ENCODE results near the gene KLRC2.
A peak's percentile ranks its signal among the peaks of the same experiment; 100 is the strongest.
"Not testable (repeated sequence)": the region's sequence is repeated elsewhere in the genome, so short reads cannot be mapped to it uniquely, and the experiment has no call there.

Gene KLRC2

GRCh38 chr12:10404798-10405197 is 31.0 kb downstream of the KLRC2 start:
- DNase-seq = no peak

- DNase-seq = peak; percentile 8
These were observed 35.0 kb downstream of the KLRC2 start for GRCh38 chr12:10400829-10401228.

DNA sequence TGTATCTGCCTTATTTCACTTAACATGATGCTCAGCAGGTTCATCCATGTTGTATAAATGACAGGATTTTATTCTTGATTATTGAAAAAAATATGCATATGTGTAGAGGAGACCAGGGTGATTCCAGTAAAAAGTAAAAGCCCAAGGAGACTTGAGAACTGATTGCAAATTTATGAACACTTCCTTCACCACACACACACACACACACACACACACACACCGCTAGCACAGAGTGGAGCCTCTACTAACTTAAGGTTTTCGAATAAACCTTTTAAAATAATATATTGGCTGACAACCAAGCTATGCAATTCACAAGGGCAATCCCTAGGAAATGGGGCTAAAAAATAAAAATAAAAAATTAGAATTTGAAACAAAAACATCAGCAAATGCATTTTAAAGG is 37.6 kb downstream of the KLRC2 start:
- DNase-seq = no peak

GRCh38 chr12:10397296-10397695 is 38.5 kb downstream of the KLRC2 start:
- DNase-seq = no peak

DNA sequence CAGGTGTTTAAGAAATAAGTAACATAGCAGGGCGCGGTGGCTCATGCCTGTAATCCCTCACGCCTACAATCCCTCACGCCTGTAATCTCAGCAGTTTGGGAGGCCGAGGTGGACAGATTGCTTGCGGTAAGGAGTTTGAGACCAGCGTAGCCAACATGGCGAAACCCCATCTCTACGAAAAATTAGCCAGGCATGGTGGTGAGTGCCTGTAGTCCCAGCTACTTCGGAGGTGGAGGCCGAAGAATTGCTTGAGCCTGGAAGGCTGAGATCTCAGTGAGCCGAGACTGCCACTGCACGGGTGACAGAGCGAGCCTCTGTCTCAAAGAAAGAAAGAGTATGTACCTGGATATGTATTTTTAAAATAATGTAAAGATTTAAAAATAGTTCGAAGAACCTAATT is 39.6 kb downstream of the KLRC2 start:
- DNase-seq = not testable (repeated sequence)

DNA sequence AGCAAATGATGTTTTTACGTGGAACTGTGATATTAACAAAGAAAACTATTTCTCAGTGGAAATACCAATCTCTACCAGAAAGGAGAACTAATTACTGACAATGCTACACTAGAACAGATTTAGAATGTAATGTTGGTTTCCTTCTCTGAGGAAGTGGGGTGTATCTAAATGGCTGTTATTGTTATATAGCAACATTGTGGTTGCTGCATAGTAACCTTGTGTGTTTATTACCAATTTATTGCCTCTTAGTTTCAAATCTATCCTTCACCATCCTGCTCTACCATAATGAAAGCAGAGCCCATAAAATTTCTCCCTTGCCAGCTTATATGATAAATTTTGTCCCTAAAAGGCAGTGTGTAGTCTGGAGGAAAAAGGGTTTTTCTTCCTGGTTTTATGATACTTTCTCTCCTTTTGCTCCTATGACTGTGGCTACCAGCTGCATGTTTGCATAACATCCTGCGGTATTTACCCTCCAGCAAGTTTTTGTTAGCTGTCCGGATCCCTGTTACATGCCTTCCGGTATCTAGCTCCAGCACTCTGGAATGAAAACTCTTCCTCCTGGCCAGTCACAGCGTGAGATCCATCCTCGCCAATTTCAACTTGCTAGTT is 40.3 kb downstream of the KLRC2 start:
- DNase-seq = peak; percentile 65

DNA sequence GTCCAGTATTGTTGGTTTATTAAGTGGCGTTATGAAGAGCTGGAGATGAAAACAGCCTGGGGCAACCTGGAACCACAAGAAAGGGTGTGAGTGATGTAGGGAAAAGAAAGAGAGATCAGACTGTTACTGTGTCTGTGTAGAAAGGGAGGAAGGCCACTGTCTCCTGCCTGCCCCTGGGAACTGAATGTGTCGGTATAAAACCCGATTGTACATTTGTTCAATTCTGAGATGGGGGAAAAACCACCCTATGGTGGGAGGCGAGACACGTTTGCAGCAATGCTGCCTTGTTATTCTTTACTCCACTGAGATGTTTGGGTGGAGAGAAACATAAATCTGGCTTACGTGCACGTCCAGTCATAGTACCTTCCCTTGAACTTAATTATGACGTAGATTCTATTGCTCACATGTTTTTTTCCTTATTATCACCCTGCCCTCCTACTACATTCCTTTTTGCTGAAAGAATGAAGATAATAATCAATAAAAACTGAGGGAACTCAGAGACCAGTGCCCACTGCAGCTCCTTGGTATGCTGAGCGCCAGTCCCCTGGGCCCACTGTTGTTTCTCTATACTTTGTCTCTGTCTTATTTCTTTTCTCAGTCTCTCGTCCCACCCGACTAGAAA is 41.2 kb downstream of the KLRC2 start:
- DNase-seq = not testable (repeated sequence)

- no peak for DNase-seq
These were observed 42.5 kb downstream of the KLRC2 start for GRCh38 chr12:10393291-10393690.

DNA sequence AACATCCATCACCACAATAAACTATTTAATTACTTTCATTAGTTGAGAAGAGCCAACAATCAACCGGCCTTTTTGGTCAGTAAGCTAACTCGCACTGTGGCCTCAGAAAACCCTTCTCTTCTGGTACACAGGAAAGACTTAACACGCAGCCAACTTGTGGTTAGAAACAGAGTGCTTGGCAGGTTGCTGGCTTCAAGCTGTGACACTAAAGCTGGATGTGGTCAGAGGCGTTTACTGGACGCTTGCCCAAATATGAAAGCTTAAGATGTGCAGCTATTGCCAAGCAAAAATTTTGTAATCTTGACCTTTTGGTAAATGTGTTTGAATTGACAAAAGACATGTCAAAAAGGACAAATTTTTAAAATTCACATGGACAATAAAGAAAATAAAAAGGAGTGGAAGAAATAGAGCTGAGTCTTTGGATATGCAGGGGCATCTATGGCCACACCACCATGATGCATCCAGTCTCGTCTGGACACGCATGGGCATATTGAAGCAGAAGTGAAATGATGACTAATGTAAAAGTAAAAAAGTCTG is 43.3 kb downstream of the KLRC2 start:
- peak; percentile 75 for DNase-seq

GRCh38 chr12:10390991-10391390 is 44.8 kb downstream of the KLRC2 start:
- not testable (repeated sequence) for DNase-seq

GRCh38 chr12:10389904-10390303 is 45.9 kb downstream of the KLRC2 start, which contains the start of gene KLRK1:
Gene KLRK1, minus strand, starts transcription at chr12:10390041. Its CDS starts 1,231 bp downstream, at chr12:10388810.
- no peak for DNase-seq

- DNase-seq = no peak
These were observed 47.0 kb downstream of the KLRC2 start for GRCh38 chr12:10388624-10389413.

GRCh38 chr12:10387498-10387897 is 48.3 kb downstream of the KLRC2 start:
- not testable (repeated sequence) for DNase-seq

DNA sequence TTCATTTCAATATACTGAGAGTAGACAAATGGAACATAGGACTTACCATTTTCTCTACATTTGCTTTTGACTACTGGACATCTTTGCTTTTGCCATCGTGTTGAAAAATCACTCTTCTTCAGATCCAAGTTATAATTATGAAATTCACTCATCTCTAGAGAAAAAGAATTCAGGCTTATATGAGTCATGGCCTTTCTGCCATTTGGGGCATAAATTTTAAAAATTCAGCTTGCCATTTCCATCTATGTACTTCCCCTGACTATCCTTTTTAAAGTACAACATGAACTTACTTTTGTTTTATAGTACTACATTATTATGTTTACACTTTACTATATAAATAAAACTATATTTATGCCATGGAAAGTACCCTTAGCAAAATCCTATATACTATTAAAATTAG is 49.0 kb downstream of the KLRC2 start:
- DNase-seq = no peak

GRCh38 chr12:10385166-10385613 is 50.6 kb downstream of the KLRC2 start:
- no peak for DNase-seq

- no peak for DNase-seq
These were observed 51.6 kb downstream of the KLRC2 start for GRCh38 chr12:10384191-10384590.

GRCh38 chr12:10381928-10382628 is 53.7 kb downstream of the KLRC2 start:
- no peak for DNase-seq

Measured in suppressor macrophage treated with lipopolysaccharide for 4 hours (primary cell).